HG03571 (cell line): ENCODE data around the gene ABCB8.
"Not testable (repeated sequence)": the region's sequence is repeated elsewhere in the genome, so short reads cannot be mapped to it uniquely, and the experiment has no call there.

Experiments used
- ATAC-seq: cut with Tn5 transposase; IDR thresholded peaks from one replicate; pipeline ENCODE4 v1.9.1; 2021; ENCODE audit not compliant: unreplicated experiment

Gene ABCB8

GRCh38 chr7:151013733-151014497 is 14.3 kb upstream of the ABCB8 start:
- ATAC-seq, result no peak

GRCh38 chr7:151014950-151015349 is 13.3 kb upstream of the ABCB8 start:
- ATAC-seq, result no peak

- no peak for ATAC-seq
Observed at GRCh38 chr7:151015967-151016366, 12.3 kb upstream of the ABCB8 start.

- no peak for ATAC-seq
Observed at GRCh38 chr7:151016505-151016904, 11.7 kb upstream of the ABCB8 start.

- no peak for ATAC-seq
Observed at GRCh38 chr7:151016942-151017341, 11.3 kb upstream of the ABCB8 start.

- no peak for ATAC-seq
Observed at GRCh38 chr7:151017370-151017952, 10.8 kb upstream of the ABCB8 start.

GRCh38 chr7:151017953-151018420 is 10.3 kb upstream of the ABCB8 start:
- no peak for ATAC-seq

GRCh38 chr7:151018421-151019129 is 9.7 kb upstream of the ABCB8 start:
- ATAC-seq, result no peak

GRCh38 chr7:151019130-151019447 is 9.2 kb upstream of the ABCB8 start:
- no peak for ATAC-seq

- no peak for ATAC-seq
Observed at GRCh38 chr7:151020231-151020630, 8.0 kb upstream of the ABCB8 start.

- ATAC-seq, result no peak
Observed at GRCh38 chr7:151023232-151023631, 5.0 kb upstream of the ABCB8 start.

- no peak for ATAC-seq
Observed at GRCh38 chr7:151024435-151025056, 3.7 kb upstream of the ABCB8 start, which contains the start of gene ATG9B. Gene ATG9B, minus strand, starts transcription at chr7:151024494. Its CDS starts 71 bp downstream, at chr7:151024423.

- ATAC-seq, result no peak
Observed at GRCh38 chr7:151025924-151026671, 2.2 kb upstream of the ABCB8 start.

GRCh38 chr7:151026771-151027727 is 1.2 kb upstream of the ABCB8 start:
- ATAC-seq, result not testable (repeated sequence)

- not testable (repeated sequence) for ATAC-seq
Observed at GRCh38 chr7:151027728-151028130, 521 bp upstream of the ABCB8 start.

- ATAC-seq, result no peak
Observed at GRCh38 chr7:151028948-151029501, 775 bp downstream of the ABCB8 start.

- no peak for ATAC-seq
Observed at GRCh38 chr7:151031011-151031410, 2.8 kb downstream of the ABCB8 start.

GRCh38 chr7:151032936-151033863 is 5.0 kb downstream of the ABCB8 start:
- no peak for ATAC-seq
